ENCODE results near the gene WSCD2.

GRCh38 chr12:108176292-108176691 is 47.2 kb downstream of the WSCD2 start:
- TF ChIP-seq CTCF (IDR thresholded peaks at IDR 0.05) (no peak), POLR2A (IDR thresholded peaks at IDR 0.05) (no peak)

Measured in Peyer's patch (tissue), 4 donors.